Measurements from ENCODE around the gene ANKRD13A. TPM values are rescaled to one million over a fixed set of nuclear protein-coding genes. Genes with fewer than 3 reads are reported as not detected.

ANKRD13A gene
- total and polyA plus RNA-seq, 2 experiments from 2014 or later: 5.7 to 25.6 TPM

GRCh38 chr12:109989380-109989779 is 9.8 kb upstream of the ANKRD13A start (continued):
- no peak for TF ChIP-seq CTCF (conservative IDR thresholded peaks at IDR 0.05; ENCODE audit: low read depth in 2 of 2)
- TF ChIP-seq ETS1 (IDR thresholded peaks at IDR 0.05): no peak
- no peak for TF ChIP-seq REST (IDR thresholded peaks at IDR 0.05; ENCODE audit: unreplicated experiment)
- TF ChIP-seq JUNB (IDR thresholded peaks at IDR 0.05; ENCODE audit: unreplicated experiment): no peak
- no peak for TF ChIP-seq ZNF114 (CRISPR knock-in tag; IDR thresholded peaks at IDR 0.05)
- TF ChIP-seq NANOG (IDR thresholded peaks at IDR 0.05; ENCODE audit: borderline replicate concordance): no peak
- TF ChIP-seq ZNF331 (CRISPR knock-in tag; IDR thresholded peaks at IDR 0.05; ENCODE audit: low read depth): no peak
- TF ChIP-seq EZH2 (IDR thresholded peaks at IDR 0.05; ENCODE audit: low read depth, unreplicated experiment): no peak

- no peaks in the 10 kb centered on the region for H3K27me3 ChIP-seq (ENCODE audit: insufficient read depth)
- ATAC-seq (no peak), DNase-seq (ENCODE audit: low spot score) (no peak)
- peaks cover 8% of the 10 kb centered on the region for H3K4me1 ChIP-seq (ENCODE audit: insufficient read depth)
- no peaks in the 10 kb centered on the region for H3K27me3 Mint-ChIP-seq (ENCODE audit: insufficient read depth, low read depth, poor library complexity)
- H3K27ac ChIP-seq (ENCODE audit: low read depth): no peak overlapping the region
- H3K36me3 Mint-ChIP-seq (ENCODE audit: low read depth): peaks cover 21% of the 10 kb centered on the region; the same call in 2 of the 3 replicates
- H3K27ac Mint-ChIP-seq: no peak overlapping the region
- H2AFZ ChIP-seq: no peak overlapping the region
- H4K20me1 ChIP-seq (replicated peaks; ENCODE audit: insufficient read depth): peaks cover 12% of the 10 kb centered on the region
- no peak overlapping the region for H3K4me2 ChIP-seq
- H3F3A ChIP-seq (replicated peaks; ENCODE audit: low read depth): no peaks in the 10 kb centered on the region
- 0 out of 2 replicates have a peak, but pooled peaks cover 2% of the 10 kb centered on the region for H3K9me2 ChIP-seq (ENCODE audit: insufficient read depth)
- H3K4me3 ChIP-seq: no peak overlapping the region
- H3K4me3 Mint-ChIP-seq: no peak overlapping the region
- no peaks in the 10 kb centered on the region for H3K9me3 Mint-ChIP-seq
- H3K36me3 ChIP-seq (ENCODE audit: insufficient read depth): peaks cover 8% of the 10 kb centered on the region; the same call in 1 of the 2 replicates
- peaks cover 25% of the 10 kb centered on the region for H3K79me2 ChIP-seq (replicated peaks; ENCODE audit: insufficient read depth)
- peaks cover 24% of the 10 kb centered on the region for H3K4me1 Mint-ChIP-seq
- TF ChIP-seq EZH2 (IDR thresholded peaks at IDR 0.05; ENCODE audit: low read depth, unreplicated experiment) (no peak), ZNF462 (CRISPR knock-in tag; IDR thresholded peaks at IDR 0.05) (no peak), CREB1 (CRISPR knock-in tag; IDR thresholded peaks at IDR 0.05; ENCODE audit: low read depth) (no peak), JUNB (IDR thresholded peaks at IDR 0.05; ENCODE audit: unreplicated experiment) (no peak)
These were observed 7.6 kb upstream of the ANKRD13A start for GRCh38 chr12:109991586-109991985.

Data from GM23338 (cell line).